GM21526 (cell line): Measurements from ENCODE around the gene CELF6.

ENCODE experiments used
- ATAC-seq: cut with Tn5 transposase; IDR thresholded peaks from one replicate; pipeline ENCODE4 v1.9.1; 2021; ENCODE audit warnings: moderate library complexity; ENCODE audit not compliant: unreplicated experiment, low FRiP score

Gene CELF6

GRCh38 chr15:72272997-72273352 lies 47.0 kb downstream of the CELF6 start:
- no peak for ATAC-seq

GRCh38 chr15:72272213-72272996 lies 47.6 kb downstream of the CELF6 start, which contains the start of gene PARP6:
Gene PARP6, minus strand, starts transcription at chr15:72272554. Its CDS starts 5,077 bp downstream, at chr15:72267477.
- peak; percentile 90 for ATAC-seq

- no peak for ATAC-seq
Observed at GRCh38 chr15:72271895-72272212, 48.1 kb downstream of the CELF6 start.

GRCh38 chr15:72271221-72271620 lies 48.7 kb downstream of the CELF6 start:
- no peak for ATAC-seq

GRCh38 chr15:72269739-72270138 lies 50.2 kb downstream of the CELF6 start:
- no peak for ATAC-seq

GRCh38 chr15:72265031-72265430 lies 54.9 kb downstream of the CELF6 start:
- ATAC-seq, result no peak

GRCh38 chr15:72252663-72253299 lies 67.2 kb downstream of the CELF6 start:
- no peak for ATAC-seq

GRCh38 chr15:72249142-72249810 lies 70.7 kb downstream of the CELF6 start:
- no peak for ATAC-seq

GRCh38 chr15:72248514-72248913 lies 71.4 kb downstream of the CELF6 start:
- ATAC-seq, result no peak

- ATAC-seq, result no peak
Observed at GRCh38 chr15:72242775-72243370, 77.1 kb downstream of the CELF6 start.

- ATAC-seq, result no peak
Observed at GRCh38 chr15:72239652-72240051, 80.3 kb downstream of the CELF6 start.

- ATAC-seq, result no peak
Observed at GRCh38 chr15:72238586-72238985, 81.4 kb downstream of the CELF6 start.

GRCh38 chr15:72237853-72238224 lies 82.1 kb downstream of the CELF6 start:
- ATAC-seq, result no peak

- ATAC-seq, result peak; percentile 49
Observed at GRCh38 chr15:72237029-72237852, 82.7 kb downstream of the CELF6 start.

GRCh38 chr15:72236381-72237003 lies 83.5 kb downstream of the CELF6 start:
- no peak for ATAC-seq

- ATAC-seq, result no peak
Observed at GRCh38 chr15:72235298-72235697, 84.7 kb downstream of the CELF6 start.
